GM10266 (cell line): ENCODE data around the gene COBLL1.
"Not testable (repeated sequence)": the region's sequence is repeated elsewhere in the genome, so short reads cannot be mapped to it uniquely, and the experiment has no call there.

ENCODE experiments used
- DNase-seq: peaks from one replicate; pipeline ENCODE4 v3.0.0; 2012; ENCODE audit errors: extremely low spot score
- TF ChIP-seq, protein P1 (sequence below): IDR thresholded peaks from 2 replicates; pipeline ENCODE4 v1.5.1; 2012; ENCODE audit warnings: mild to moderate bottlenecking, low read depth; ENCODE audit not compliant: control insufficient read depth, insufficient read depth; ENCODE audit errors: missing control alignments

COBLL1 gene

DNA sequence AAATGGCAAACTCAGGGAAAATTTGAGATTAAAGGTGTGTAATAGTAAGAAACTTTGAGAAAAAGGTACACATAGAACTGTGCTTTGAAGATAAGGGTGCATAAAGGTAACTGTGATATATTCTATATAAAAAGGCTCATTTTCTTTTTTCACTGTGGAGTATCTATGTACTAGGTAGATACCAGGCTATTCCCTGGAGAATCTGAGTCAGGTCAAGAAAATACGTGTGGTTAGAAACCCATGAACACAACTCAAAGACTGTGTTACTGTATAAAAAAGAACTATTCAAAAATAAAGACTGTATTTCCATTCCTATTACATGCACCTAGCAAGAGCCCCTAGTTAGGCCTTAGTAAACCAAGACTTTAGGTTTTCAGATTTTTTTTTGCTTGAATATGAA lies 120.2 kb downstream of the COBLL1 start:
- TF ChIP-seq, protein P1, sequence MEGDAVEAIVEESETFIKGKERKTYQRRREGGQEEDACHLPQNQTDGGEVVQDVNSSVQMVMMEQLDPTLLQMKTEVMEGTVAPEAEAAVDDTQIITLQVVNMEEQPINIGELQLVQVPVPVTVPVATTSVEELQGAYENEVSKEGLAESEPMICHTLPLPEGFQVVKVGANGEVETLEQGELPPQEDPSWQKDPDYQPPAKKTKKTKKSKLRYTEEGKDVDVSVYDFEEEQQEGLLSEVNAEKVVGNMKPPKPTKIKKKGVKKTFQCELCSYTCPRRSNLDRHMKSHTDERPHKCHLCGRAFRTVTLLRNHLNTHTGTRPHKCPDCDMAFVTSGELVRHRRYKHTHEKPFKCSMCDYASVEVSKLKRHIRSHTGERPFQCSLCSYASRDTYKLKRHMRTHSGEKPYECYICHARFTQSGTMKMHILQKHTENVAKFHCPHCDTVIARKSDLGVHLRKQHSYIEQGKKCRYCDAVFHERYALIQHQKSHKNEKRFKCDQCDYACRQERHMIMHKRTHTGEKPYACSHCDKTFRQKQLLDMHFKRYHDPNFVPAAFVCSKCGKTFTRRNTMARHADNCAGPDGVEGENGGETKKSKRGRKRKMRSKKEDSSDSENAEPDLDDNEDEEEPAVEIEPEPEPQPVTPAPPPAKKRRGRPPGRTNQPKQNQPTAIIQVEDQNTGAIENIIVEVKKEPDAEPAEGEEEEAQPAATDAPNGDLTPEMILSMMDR: no peak
- DNase-seq: no peak

DNA sequence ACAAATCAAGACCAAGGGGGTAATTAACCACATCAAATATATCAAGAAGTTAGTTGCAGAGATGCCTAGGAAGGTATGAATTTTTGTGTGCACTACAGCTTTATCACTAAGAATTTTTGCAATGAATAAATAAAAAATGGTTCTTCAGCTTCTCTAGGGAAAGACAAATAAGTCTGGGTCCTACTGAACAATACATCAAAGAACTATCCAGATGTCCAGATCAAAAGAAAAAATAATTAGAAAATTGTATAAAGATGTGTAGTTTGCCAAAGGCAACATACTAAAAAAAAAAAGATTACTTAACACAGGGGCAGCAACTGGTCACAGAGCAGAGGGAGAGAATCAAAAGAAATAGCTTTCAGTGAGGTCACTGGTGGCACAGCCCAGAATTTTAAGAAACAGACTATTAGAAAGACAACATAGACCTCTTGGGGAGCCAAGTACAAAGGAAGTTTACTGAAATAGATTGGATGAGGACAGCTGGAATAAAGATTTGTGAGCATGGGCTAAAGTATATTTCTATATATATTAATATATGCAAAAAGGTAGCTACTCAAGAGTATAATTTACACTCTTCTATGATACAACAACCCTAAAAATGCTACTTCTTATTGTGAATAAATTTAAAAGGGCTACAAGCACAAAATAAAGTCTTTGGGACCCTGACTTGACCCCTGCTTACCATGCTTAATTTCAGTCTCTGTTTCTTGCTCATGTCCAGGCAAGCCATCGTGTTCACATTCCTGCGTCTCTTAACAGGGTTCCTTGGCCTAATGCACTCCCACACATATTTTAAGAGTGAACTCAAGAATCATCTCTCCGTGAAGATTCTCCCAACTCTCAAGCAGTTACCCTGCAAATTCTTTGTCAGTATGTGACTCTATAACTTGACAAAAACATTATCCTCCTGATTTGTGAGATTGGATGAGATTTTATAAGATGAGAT lies 121.4 kb downstream of the COBLL1 start:
- no peak for DNase-seq

DNA sequence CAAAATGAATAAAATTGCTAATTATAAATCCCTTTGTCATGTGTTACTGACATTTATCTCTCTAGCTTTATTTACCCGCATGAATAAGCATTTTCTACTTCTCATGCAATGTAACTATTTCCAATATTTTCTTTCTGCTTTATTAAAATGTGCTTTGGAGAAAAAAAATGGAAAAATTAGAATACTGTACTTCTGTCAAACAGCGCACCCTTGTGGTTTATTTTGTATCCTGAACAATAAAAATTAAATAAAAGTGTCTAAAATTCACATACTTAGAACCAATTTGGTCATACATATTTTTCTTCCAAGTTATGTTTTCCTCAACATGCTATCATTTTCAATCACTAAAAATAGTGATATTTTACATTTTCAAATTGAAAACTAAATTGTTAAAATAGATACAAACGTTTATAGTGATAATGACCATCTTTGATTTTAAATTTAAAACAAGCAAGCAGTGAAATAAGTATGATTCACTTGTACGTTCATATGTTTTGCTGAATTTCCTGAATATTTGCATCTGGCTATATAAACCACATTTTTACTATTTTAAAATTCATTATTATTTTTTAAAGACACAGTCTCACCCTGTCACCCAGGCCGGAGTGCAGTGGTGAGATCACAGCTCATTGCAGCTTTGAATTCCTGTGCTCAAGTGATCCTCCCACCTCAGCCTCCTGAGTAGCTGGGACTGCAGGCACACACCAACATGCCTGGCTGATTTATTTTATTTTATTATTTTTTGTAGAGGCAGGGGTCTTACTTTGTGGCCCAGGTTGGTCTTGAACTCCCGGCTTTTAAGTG lies 124.4 kb downstream of the COBLL1 start:
- DNase-seq: no peak
- TF ChIP-seq, protein P1: peak; percentile 29

More for the DNA sequence above, 121.4 kb downstream of the COBLL1 start:
- TF ChIP-seq, protein P1: no peak

DNA sequence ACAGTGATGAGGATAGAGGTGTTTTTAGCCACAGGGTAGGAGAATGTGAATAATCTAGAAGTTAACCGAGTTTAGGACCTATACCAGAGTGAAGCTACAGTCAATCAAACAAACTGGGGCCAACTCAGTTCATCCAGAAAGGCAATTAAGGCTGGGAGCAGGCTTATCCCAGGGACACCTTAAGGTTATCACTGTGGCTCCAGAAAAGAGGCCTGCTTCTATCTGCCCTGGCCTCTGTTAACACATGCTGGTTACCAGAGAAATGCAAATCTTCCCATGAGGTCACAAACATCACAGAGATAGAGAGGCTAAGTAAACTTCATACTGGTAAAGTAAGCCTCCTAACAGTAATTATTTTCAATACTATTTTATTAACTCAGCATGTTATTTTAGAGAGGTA lies 127.2 kb downstream of the COBLL1 start:
- no peak for DNase-seq
- TF ChIP-seq, protein P1: no peak

DNA sequence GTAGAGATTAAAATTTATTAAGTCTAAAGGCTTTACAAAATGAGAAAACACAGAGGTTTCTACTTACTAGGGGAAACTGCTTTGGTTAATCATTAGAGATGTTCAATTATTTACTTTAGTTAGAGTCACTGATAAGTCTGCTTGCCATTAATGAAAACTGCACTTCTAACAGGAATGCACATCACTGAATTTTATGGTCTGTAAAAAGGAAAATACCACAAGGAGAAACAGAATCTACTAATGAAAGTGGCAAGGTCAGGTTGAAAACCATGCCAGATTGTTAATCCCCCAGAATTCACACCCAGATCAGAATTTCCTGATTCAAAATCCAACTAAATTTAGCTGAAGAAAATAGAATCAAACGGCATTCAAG lies 129.9 kb downstream of the COBLL1 start:
- TF ChIP-seq, protein P1: no peak
- no peak for DNase-seq

DNA sequence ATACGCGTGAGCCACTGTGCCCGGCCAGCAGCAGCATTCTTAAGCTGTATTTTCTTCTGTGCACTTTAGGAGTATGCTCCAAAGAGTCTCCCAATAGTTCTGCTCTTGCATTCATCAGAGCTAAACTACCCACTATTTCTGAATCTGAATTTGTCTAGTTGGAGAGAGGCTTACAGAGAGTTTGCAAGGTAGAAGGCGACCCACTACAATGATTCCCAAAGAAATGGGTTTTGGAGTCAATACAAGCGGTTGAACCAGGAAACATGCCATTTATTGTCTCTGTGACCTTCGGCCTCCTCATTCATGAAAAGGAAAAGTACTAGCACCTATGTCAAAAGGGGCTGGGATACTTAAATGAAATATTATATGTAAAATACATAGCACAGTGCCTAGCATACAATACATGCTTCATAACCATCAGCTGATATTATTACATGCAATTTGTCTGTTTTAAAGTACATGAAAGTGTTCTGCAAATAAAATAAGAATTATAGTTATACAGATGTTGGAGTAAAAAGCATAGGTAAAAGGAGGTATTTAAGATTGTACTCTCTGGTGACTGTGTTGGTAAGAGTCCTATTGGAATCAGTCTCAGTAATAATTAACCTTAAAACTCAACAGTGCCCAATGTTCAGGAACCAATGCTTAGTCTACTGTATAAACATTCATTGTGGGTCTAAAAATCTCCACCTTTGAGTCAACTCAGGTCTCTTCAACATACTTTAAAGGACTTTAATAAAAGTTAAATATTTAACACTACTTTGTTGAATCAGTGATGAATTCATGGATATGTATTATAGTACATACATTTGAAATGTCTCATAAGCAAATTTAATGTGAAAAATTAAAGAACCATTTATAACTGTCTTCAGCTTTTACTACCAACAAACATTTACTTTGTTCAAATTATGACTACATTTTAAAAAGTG lies 130.5 kb downstream of the COBLL1 start:
- DNase-seq: no peak
- TF ChIP-seq, protein P1: no peak

DNA sequence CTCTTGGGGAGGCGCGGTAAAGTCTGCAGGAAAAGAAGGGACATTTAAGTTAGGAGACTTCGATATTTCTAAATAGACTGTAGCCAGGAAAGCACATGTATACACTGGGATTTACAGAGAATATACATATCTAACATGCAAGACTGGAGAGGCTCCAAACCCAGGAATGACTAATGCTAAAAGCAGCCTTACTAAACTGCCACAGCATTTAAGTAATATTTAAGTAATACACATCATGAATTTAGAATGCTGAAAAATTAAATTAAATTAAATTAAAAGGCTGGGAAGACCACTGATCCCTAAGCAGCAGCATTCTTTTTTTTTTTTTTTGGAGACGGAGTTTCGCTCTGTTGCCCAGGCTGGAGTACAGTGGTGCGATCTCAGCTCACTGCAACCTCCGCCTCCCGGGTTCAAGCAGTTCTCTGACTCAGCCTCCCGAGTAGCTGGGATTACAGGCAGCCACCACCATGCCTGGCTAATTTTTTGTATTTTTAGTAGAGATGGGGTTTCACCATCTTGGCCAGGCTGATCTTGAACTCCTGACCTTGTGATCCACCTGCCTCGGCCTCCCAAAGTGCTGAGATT lies 131.3 kb downstream of the COBLL1 start:
- DNase-seq: not testable (repeated sequence)
